LHCN-M2 (cell line): Measurements from ENCODE around the gene ATP6V1D. TPM values are rescaled to one million over a fixed set of nuclear protein-coding genes. Genes with fewer than 3 reads are reported as not detected.
"Not testable (repeated sequence)": the region's sequence is repeated elsewhere in the genome, so short reads cannot be mapped to it uniquely, and the experiment has no call there.

Experiments
- DNase-seq: peaks from one replicate; pipeline ENCODE4 v3.0.0-alpha.2; 2012; ENCODE audit warnings: low read depth
- polyA plus RNA-seq: library from polyadenylated mRNA; unstranded; fragments of >200 nt; gene quantifications from one replicate; pipeline ENCODE4 v1.2.1, GENCODE V29; 2012; ENCODE audit warnings: missing spikeins
- total RNA-seq: library from RNA; depleted of rRNA; stranded (reverse); fragments of >200 nt; gene quantifications from 2 replicates; pipeline ENCODE4 v1.2.3, GENCODE V29; 2014; rRNA removed

ATP6V1D gene
- 135 and 139 TPM in 2 replicates for total RNA-seq
- polyA plus RNA-seq: 85.9 TPM

DNA sequence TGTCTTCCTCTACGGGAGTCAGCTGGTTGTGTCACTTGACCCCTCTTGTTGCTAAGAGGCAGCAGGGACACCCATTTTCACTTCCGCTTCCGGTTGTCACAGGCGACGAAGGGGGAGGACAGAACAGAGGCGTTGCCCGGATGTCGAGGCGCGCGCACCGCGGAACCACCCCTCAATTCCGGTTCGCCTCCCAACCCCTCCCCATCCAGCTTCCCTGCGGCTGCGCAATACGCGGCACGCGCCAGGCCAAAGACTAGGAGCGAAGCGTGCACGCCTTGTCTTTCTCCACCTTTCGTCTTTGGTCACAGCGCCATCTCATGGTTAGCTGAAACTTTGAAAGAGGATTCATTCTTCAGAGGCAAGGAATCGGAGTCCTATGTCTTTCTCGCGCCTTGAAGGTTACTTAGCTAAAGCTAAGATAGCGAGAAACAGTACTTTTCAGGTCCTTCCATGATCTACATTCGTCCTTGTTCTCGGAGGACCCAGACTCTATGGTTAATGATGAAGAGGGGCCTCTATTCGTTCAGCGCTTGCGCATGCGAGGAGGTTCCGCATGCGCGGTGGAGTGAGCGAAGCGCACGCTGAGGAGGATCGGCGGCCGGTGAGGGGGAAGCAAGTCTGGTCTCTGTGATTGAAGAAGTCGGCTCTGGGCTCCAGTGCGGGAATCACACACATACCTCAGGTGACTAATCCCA lies at the start of gene ATP6V1D, which contains the start of gene EIF2S1:
Gene ATP6V1D (minus strand): TSS at position 30 of the 695 bp plus-strand sequence. CDS start 106 bp downstream, outside the sequence.
Gene EIF2S1 (plus strand): TSS at position 554 of the 695 bp plus-strand sequence. CDS start 4,440 bp downstream, outside the sequence.
- peak; percentile 99 for DNase-seq

DNA sequence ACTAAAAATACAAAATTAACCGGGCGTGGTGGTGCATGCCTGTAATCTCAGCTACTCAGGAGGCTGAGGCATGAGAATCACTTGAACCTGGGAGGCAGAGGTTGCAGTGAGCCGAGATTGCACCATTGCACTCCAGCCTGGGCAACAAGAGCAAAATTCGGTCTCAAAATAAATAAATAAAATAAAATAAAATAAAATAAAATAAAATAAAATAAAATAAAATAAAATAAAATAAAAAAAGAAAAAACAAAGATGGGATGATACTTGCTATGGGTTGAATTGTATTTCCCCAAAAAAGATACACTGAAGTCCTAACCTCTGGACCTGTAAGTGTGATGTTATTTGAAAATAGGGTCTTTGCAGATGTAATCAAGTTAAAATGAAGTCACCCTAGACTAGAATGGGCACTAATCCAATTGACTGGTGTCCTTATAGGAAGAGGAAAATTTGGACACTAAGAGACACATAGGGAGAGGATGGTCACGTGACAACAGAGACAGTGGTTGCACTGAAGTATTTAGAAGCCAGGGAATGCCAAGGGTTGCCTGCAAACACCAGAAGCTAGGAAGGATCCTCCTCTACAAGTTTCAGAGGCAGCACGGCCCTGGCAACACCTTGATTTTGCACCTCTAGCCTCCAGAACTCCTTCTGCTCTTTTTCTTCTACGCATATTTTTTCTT lies 48.7 kb upstream of the ATP6V1D start:
- DNase-seq: not testable (repeated sequence)

DNA sequence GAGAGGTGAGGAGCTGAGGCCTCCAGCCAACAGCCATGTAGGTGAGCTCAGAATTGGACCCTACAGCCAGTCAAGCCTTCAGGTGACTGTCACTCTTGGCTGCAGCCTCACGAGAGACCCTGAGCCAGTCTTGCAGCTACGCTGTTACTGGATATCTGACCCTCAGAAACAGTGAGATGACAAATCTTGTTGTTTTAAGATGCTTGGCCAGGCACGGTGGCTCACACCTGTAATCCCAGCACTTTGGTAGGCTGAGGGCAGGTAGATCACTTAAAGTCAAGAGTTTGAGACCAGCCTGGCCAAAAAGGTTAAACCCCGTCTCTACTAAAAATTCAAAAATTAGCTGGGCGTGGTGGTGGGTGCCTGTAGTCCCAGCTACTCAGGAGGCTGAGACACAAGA lies 46.2 kb upstream of the ATP6V1D start:
- no peak for DNase-seq

- no peak for DNase-seq
Measured at GRCh38 chr14:67400434-67400833, 40.8 kb upstream of the ATP6V1D start.

DNA sequence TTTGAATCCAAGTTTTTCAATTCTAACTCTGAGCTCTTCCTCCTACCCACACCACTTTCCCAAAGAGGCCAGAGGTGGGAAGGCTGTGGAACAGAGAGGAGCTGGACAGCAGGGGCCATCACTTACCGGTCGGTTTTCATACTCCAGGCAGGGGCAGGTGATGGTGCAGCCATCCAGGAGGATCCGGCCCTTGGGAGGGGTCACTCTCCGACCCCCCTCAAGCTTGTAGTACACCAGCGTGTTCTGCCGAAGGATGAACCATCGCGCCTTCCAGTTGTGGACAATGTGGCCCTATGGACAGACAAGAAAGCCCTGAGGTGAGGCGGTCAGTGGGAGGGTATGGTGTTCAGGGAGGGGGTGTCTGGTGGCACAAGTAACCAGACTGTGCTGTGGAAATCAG lies 37.9 kb upstream of the ATP6V1D start:
- DNase-seq: no peak

DNA sequence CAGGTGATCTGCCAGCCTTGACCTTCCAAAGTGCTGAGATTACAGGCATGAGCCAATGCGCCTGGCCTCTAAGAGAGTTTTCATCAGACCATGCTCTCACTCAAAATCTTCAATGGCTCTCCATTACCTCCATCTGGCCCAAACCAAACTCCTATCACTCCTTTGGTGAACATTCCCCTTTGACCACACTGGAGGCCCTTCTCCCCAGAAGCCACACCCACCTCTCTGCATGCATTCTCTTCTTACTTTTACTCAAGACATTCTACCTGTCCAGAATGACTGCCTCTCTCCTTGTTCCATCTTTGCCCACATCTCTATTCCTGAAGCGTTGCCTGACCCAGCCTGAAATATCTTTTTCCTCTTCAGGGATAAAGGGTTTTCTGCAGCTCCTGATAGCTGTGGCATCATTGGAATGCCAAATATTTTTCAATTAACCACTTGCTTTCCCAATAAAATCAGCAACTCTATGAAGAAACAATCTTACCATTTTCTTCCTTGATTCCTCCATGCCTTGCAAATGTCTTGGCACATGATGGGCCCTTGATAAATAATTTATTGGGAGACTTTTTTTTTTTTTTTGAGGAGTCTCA lies 36.9 kb upstream of the ATP6V1D start:
- DNase-seq: peak; percentile 17

- DNase-seq: no peak
Measured at GRCh38 chr14:67395876-67396189, 36.2 kb upstream of the ATP6V1D start.

DNA sequence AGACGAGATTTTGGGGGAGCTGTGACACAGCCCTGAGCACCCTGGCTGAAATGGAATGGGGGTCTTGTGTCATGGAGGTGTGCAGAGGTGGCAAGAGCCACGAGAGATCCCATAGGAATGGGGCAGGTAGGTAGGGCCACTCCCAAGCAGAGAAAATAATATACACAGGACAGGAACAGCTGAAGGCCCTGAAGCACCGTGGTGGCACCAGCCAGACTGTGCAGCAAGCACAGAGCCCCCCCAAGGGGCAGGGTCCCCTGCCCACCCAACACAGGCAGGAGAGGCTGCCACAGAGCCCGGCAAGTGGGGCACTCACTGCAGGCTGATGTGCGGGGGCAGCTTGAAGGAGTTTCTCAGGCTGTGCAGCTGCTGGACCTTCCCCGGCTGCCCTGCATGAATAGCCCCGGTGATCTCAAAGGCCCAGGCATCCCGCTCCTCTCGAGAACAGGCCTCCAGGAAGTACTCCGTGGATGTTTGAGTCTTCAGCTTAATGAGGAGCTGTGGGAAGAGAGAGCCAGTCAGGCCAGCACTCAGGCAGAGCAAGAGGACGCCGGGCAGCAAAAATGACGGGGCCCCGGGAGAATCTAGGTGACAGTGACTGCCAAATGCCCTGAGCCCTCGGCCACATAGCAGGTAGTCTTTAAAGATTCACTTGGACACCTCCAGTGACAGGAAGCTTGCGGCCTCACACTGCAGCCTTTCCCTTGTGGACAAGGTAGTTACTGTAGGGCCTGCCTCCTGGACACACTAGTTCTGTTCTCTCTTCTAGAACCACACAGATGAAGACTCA lies 35.7 kb upstream of the ATP6V1D start:
- no peak for DNase-seq

DNA sequence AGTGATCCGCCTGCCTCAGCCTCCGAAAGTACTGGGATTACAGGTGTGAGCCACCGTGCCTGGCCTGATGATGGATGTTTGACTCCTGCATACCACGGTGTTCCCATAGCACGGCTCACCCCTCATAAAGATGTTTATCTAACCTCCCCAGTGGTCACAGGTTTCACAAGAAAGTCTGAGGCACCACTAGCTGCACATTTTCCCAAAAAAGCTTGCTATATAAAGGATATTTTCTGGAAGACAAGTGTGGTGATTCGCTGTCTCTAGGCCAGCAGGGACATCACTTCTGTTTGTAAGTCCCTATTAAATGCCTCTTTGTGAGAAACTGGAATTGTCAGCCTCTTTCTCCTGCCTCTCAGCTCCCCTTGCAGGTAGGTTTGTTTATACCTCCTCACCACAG lies 34.1 kb upstream of the ATP6V1D start:
- DNase-seq: peak; percentile 15

- DNase-seq: no peak
Measured at GRCh38 chr14:67392800-67393199, 33.2 kb upstream of the ATP6V1D start.

DNA sequence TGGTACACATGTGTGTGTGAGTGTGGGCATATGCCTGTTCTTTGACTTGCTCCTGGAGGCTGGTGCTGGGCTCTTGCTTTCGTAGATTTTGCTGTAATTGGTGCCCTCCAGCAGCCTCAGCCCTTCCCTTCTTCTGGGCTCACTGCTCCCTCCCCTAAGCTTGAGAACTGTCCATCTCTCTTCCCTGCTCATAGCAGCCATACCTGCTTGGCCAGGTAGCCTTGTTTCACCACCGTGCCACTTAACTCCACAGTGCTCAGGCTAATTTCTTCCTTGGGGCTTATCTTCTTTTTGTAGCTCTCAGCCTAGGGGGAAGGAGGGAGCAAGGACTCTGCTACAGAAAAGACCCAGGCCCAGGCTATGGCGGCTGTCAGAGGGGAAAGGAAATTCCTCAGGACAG lies 32.5 kb upstream of the ATP6V1D start:
- no peak for DNase-seq

GRCh38 chr14:67391268-67391667 lies 31.7 kb upstream of the ATP6V1D start:
- DNase-seq: no peak

DNA sequence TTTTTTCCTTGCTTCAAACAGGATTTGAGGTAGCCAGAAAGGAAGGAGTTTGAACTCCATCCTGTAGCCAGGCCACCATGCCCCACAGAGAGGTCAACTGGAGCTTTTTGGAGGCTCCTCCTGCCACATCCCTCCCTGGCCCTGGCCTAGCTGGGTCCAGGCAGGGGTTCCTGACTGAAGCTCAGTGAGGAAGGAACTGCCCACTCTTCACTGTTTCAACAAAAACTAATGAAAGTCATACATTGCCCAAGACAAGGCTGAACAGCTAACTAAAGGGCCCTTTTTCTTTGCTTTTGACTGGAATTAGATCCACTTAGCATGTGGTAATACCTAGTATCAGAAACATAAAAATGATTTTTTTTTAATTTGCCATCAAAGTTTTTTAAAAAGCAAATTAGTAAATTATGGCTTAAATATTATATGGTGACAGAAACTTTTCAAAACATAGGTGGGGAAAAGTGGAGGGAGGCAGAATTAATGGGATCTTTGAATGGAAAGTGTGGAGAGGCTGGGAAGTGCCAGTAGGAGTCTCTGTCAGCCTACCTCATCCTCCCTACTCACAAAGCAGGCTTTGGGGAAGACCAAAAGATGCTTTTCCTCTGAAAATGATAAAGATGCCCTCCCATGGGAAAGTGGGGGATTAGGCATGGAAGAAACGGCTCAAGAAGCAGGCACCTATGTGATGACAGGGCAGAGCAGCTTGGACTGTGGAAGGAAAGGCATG lies 30.4 kb upstream of the ATP6V1D start:
- DNase-seq: no peak

- no peak for DNase-seq
Measured at GRCh38 chr14:67389275-67389674, 29.7 kb upstream of the ATP6V1D start.

GRCh38 chr14:67387195-67387594 lies 27.6 kb upstream of the ATP6V1D start:
- no peak for DNase-seq

DNA sequence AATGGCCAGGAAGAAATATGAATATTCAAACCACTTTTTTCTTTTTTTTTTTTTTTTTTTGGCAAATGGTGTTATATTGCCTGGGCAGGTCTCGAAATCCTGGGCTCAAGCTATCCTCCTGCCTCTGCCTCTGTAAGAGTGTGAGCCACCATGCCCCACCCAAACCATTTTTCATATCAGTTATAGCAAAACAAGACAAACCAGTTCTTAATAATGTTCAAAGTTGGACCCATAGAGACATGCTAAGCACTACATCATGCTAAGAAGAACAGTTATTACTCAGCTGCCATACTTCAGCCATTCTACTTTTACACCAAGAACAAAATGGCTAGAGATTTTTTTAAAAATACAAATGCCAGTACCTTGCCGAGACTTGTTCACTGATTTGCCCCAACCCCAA lies 26.0 kb upstream of the ATP6V1D start:
- DNase-seq: no peak

DNA sequence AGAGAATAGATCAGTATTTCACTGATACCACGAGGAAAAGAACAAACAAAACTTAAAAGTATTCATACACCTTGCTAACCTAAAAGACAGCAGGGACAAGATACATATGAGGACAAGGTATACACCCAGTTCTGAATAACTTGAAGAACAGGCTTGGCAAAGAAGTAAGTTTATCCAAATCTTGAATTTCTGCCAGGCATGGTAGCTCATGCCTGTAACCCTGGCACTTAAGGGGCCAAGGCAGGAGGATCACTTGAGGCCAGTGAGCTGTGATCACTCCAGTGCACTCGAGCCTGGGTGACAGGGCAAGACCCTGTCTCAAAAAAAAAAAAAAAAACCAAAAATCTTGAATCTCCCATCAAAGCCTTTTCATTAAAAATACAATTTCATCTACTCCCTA lies 25.5 kb upstream of the ATP6V1D start:
- no peak for DNase-seq

DNA sequence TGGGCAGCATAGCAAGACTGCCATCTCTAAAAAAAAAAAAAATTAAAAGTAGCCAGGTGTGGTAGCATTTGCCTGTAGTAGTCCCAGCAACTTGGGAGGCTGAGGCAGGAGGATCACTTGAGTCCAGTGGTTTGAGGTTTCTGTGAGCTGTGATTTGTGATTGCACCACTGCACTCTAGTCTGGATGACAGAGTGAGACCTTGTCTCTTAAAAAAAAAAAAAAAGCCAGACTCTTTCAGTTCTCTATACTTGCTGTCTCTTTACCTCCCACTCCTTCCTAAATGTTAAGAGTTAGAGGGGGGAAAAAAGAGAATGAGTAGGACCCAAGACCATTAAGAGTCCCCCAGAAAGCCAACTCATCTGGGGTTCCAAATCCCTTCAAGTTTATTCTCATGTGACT lies 18.3 kb upstream of the ATP6V1D start:
- no peak for DNase-seq

- no peak for DNase-seq
Measured at GRCh38 chr14:67373347-67373746, 13.7 kb upstream of the ATP6V1D start.

- DNase-seq: no peak
Measured at GRCh38 chr14:67372833-67373232, 13.2 kb upstream of the ATP6V1D start.
